Large intestine (tissue), 3 donors: Measurements from ENCODE around the gene PRLR. TPM values are rescaled to one million over a fixed set of nuclear protein-coding genes. Genes with fewer than 3 reads are reported as not detected.

ENCODE experiments used
- DNase-seq, 2 donors: peaks; one replicate each; pipeline versions ENCODE4 v3.0.0 to v3.0.0-alpha.2; 2013
- H3K27ac ChIP-seq: one replicate; pipeline ENCODE4 v1.5.1; 2013; ENCODE audit warnings: low read length
- H3K27me3 ChIP-seq: 2 replicates; pipeline ENCODE4 v1.6.1; 2013; ENCODE audit warnings: low read length; ENCODE audit not compliant: control insufficient read depth, insufficient read depth
- H3K36me3 ChIP-seq: 2 replicates; pipeline ENCODE4 v1.6.1; 2013; ENCODE audit warnings: low read length; ENCODE audit not compliant: control insufficient read depth, insufficient read depth
- H3K4me1 ChIP-seq: one replicate; pipeline ENCODE4 v1.6.1; 2013; ENCODE audit warnings: low read length; ENCODE audit not compliant: control insufficient read depth, insufficient read depth
- H3K4me3 ChIP-seq: one replicate; pipeline ENCODE4 v1.5.1; 2013; ENCODE audit warnings: low read length
- H3K9me3 ChIP-seq: one replicate; pipeline ENCODE4 v1.6.1; 2013; ENCODE audit warnings: mild to moderate bottlenecking, low read depth, low read length, moderate library complexity; ENCODE audit not compliant: control insufficient read depth
- WGBS: methylation state at CpG from one replicate; pipeline ENCODE4 v1.1.5; 2013; ENCODE audit warnings: low lambda C conversion rate; ENCODE audit not compliant: insufficient coverage; 5-methylcytosine and 5-hydroxymethylcytosine counted together
- polyA plus RNA-seq: library from polyadenylated mRNA; unstranded; fragments of 120-200 nt; gene quantifications from one replicate; pipeline ENCODE4 v1.2.1, GENCODE V29; 2013

The PRLR gene
- polyA plus RNA-seq, 1 donor: 56.0 TPM

DNA sequence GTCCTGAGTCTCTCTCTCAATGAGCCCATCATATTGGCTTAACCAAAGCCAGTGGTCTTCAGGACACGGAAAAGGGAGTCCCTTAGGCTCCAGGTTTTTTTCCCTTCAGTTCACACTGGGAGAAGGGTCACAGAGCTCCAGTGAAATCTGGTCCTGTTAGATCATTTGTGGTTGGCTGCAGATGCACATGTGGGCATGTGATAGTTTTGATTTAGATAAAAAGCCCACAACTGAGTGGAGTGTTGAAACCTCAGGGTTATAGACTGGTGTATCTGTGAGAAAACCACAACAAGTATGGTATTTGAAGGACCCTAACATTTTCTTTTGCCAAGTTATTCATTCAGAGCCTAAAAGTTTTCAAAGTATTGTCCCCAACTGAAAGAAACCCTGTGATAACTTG, 46.7 kb downstream of the PRLR start:
- no peaks in the 10 kb centered on the region for H3K27me3 ChIP-seq
- no peaks in the 10 kb centered on the region for H3K9me3 ChIP-seq
- peaks cover 4% of the 10 kb centered on the region for H3K36me3 ChIP-seq
- peaks cover 38% of the 10 kb centered on the region for H3K4me1 ChIP-seq
- DNase-seq: no peak
- no peak overlapping the region for H3K4me3 ChIP-seq
- WGBS: no CpG with 5 or more reads among the region's 1 CpG
- H3K27ac ChIP-seq: no peak overlapping the region

DNA sequence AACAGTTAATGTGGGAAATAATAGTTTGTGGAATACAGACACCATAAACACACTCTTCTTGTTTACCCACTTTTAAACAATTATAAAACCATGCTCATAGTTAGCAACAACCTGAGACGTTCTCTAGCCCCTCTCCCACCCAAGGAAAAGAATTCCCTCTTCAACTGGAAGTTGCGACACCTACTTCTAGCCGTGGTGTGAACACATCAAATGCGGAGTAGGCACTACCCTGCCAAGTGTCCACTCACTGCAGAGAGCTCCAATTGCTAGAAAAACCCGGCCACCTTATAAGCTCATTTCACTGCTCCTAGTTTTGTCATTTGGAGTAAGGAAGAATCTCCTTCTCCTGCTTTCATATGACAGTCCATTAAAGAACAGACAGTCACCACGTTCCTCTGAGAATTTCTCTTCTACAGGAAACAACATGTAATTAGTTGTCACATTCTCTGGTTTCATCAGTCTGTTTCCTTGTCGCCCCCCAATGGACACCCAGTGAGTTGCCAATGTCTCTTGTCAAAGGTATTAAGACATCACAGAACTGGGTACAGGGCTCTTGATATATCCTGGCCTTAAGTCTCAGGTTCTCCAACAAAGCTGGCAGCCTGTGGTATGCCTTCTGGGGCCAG, 47.3 kb downstream of the PRLR start:
- WGBS: no CpG with 5 or more reads among the region's 7 CpGs
- Histone ChIP-seq H3K4me3 (no peak overlapping the region), H3K4me1 (peaks cover 35% of the 10 kb centered on the region), H3K9me3 (no peaks in the 10 kb centered on the region), H3K27ac (no peak overlapping the region), H3K27me3 (no peaks in the 10 kb centered on the region), H3K36me3 (peaks cover 4% of the 10 kb centered on the region)
- peak in 1 of 2 donors; percentile 60 for DNase-seq

DNA sequence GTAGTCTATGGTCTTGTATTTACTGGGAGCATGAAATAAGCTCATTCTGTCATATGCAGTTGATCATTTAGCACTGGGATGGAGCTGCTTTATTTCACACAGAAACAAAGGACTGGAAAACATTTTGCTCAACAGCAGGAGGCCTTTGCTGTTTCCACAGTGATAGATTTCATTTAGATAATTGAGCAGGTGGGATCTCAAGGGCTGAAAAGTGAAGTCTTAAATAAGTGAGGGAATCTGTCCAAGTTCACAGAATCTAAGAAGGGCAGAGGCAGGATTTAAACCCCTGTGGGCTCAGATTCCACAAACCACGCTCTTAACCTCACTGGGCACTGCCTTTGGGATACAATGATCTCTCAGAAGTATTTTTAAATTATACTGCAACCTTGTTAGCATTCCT, 47.8 kb downstream of the PRLR start:
- no CpG with 5 or more reads among the region's 1 CpG for WGBS
- DNase-seq: no peak
- no peaks in the 10 kb centered on the region for H3K27me3 ChIP-seq

DNA sequence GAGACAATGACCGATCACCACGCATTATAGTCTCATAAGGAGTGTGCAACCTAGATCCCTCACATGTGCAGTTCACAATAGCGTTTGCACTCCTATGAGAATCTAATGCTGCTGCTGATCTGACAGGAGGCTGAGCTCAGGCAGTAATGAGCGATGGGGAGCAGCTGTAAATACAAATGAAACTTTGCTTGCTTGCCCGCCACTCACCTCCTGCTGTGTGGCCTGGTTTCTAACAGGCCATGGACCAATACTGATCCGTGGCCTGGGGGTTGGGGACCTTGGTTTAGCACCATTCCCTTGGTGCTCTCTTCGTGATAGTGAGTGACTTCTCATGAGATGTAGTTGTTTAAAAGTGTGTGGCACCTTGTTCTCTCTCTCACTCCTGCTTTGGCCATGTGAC, 50.2 kb downstream of the PRLR start:
- WGBS: 100% methylated on average over 1 of the region's 7 CpGs
- no peak for DNase-seq
- Histone ChIP-seq H3K9me3 (peaks cover 5% of the 10 kb centered on the region), H3K27ac (no peak overlapping the region), H3K27me3 (no peaks in the 10 kb centered on the region), H3K4me3 (no peak overlapping the region), H3K4me1 (peaks cover 16% of the 10 kb centered on the region), H3K36me3 (peaks cover 7% of the 10 kb centered on the region)

More for the DNA sequence above, 47.8 kb downstream of the PRLR start:
- H3K36me3 ChIP-seq: peaks cover 4% of the 10 kb centered on the region
- H3K9me3 ChIP-seq: no peaks in the 10 kb centered on the region
- H3K27ac ChIP-seq: no peak overlapping the region
- H3K4me1 ChIP-seq: peaks cover 35% of the 10 kb centered on the region
- no peak overlapping the region for H3K4me3 ChIP-seq

DNA sequence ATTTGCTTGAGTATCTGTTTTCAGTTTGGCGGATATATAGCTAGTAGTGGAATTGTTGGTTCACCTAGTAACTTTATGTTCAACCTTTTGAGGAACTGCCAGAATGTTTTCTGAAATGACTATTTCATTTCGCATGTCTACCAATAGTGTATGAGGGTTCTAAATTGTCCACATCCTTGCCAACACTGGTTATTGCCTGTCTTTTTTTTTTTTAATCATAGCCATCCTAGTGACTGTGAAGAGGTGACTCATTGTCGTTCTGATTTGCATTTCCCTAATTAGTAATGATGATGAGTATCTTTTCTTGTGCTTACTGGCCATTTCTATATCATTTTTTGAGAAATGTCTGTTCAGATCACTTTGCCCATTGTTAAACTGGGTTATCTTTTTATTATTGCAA, 52.5 kb downstream of the PRLR start:
- WGBS: 100% methylated on average over 1 of the region's 3 CpGs
- Histone ChIP-seq H3K9me3 (peaks cover 5% of the 10 kb centered on the region), H3K4me3 (no peak overlapping the region), H3K4me1 (peaks cover 11% of the 10 kb centered on the region), H3K27ac (no peak overlapping the region), H3K27me3 (no peaks in the 10 kb centered on the region), H3K36me3 (peaks cover 12% of the 10 kb centered on the region)
- no peak for DNase-seq

DNA sequence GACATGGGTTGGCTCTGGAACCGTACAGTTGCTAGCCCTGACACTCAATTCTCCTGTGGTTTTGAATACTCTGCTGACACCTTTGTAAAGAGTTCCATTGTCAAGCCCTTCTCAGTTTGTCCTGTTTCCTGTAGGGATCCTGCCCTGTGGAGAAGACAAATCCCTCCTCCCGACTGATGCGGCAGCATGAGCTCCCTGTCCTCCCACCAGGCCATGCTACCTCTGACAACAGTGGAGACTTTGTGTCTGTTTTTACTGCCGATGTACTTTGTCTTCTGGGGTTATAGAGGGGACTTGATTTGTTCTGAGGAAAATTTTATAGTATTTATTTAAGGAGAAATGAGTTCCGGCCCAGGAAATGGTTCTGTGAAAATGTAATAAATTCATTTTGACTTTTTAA, 57.8 kb downstream of the PRLR start:
- no CpG with 5 or more reads among the region's 5 CpGs for WGBS
- Histone ChIP-seq H3K4me1 (peaks cover 16% of the 10 kb centered on the region), H3K36me3 (peaks cover 8% of the 10 kb centered on the region), H3K4me3 (no peak overlapping the region), H3K9me3 (peaks cover 5% of the 10 kb centered on the region), H3K27ac (peak overlapping the region; percentile 74), H3K27me3 (no peaks in the 10 kb centered on the region)
- DNase-seq: peak; percentile 64 to 85

DNA sequence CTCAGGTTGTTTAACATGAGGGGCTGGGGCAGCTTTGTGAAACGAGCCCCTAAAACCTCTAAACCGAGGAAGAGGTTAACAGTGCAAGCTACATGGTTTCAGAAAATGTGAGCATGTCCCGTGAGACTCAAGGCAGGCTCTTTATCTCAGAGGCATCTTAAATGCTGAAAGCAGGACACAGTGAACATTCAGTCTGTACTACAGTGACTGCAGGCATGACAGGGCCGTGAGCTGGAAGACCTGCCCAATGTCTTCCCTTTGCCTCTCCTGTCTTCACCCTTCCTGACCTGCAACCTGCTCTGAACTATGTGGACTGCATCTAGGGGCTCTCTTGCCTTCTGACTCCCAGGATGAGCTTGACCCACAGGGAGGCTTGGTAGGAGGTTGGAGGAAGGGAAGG, 58.3 kb downstream of the PRLR start:
- no peak for DNase-seq
- no peaks in the 10 kb centered on the region for H3K27me3 ChIP-seq
- peak overlapping the region; percentile 74 for H3K27ac ChIP-seq
- peaks cover 16% of the 10 kb centered on the region for H3K4me1 ChIP-seq
- peaks cover 5% of the 10 kb centered on the region for H3K9me3 ChIP-seq
- peaks cover 8% of the 10 kb centered on the region for H3K36me3 ChIP-seq
- no peak overlapping the region for H3K4me3 ChIP-seq
- WGBS: no CpG with 5 or more reads among the region's 4 CpGs

DNA sequence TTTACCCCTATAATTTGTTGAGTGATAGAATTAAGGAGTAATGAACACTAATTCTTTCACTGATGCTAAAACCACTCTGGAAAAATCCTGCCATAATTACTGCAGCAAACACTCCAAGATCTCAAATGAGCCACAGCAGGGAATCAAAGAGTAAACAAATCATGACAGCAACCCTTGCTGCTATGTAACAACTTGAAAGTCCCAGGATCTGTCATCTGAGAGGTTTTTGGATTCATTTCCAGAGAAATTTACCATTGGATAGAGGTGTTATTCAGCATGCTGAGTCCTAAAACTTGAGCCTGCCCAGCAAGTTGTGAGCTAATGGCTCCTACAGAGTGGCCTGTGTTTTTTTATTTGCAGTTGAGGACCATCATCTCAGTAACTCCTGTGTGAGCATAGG, 59.2 kb downstream of the PRLR start:
- DNase-seq: no peak
- Histone ChIP-seq H3K36me3 (peaks cover 8% of the 10 kb centered on the region), H3K9me3 (peaks cover 5% of the 10 kb centered on the region), H3K27me3 (no peaks in the 10 kb centered on the region), H3K4me1 (peaks cover 20% of the 10 kb centered on the region), H3K27ac (no peak overlapping the region), H3K4me3 (no peak overlapping the region)

DNA sequence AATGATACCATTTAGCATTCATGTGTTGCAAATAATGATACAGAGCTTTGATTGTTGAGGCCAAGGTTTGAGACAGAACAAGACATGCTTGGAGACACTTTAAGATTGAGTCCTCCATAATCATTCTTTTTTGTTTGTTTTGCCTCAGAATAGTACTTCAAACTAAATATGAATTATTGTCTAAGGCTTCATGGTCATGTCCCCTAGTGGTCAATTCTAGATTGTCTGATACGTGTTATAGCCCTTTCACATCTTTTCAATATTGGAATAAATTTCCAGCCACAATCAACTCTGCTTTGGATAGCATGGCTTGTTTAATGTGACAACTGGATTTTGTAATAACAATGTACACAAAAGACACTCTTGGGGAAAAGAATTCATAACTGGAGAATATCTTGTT, 64.2 kb downstream of the PRLR start:
- peaks cover 7% of the 10 kb centered on the region for H3K36me3 ChIP-seq
- WGBS: no CpG with 5 or more reads among the region's 1 CpG
- H3K4me3 ChIP-seq: no peak overlapping the region
- no peaks in the 10 kb centered on the region for H3K27me3 ChIP-seq
- no peaks in the 10 kb centered on the region for H3K9me3 ChIP-seq
- peaks cover 13% of the 10 kb centered on the region for H3K4me1 ChIP-seq
- peak overlapping the region; percentile 51 for H3K27ac ChIP-seq
- DNase-seq: no peak

DNA sequence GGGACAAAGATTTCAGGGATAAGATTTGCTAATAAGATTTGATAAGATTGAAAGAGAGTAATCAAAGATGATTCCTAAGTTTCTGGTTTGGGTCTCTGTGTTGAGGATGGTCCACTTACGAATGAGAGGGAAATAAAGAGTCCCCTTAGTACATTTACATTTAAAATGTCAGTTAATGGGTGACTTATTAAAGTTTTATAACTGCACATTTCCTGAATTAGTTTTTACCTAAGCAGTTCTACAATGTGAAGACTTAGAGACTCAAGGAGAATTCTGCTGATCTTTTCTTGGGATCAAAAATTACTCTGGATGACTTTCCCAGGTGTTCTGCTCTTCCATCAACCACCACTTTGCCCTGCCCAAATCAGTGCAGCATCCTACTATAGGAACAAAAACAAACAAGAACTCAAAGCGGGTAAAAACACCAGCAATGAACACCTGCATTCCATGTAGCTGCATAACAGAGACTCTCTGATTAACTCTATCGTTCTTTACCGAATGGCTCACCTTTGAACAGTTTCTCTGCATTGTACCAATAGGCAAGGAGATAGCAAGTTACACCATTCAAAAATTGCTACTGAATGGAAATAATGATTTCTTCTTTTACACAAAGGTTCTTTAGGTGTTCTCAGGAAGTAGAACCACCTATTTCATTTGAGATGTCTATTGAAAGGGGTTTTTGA, 65.3 kb downstream of the PRLR start:
- Histone ChIP-seq H3K4me1 (peaks cover 18% of the 10 kb centered on the region), H3K4me3 (no peak overlapping the region), H3K27me3 (no peaks in the 10 kb centered on the region), H3K36me3 (peaks cover 7% of the 10 kb centered on the region), H3K9me3 (no peaks in the 10 kb centered on the region), H3K27ac (peak overlapping the region; percentile 51)
- peak in 1 of 2 donors; percentile 77 for DNase-seq
- 37% methylated on average over 2 of the region's 4 CpGs for WGBS

DNA sequence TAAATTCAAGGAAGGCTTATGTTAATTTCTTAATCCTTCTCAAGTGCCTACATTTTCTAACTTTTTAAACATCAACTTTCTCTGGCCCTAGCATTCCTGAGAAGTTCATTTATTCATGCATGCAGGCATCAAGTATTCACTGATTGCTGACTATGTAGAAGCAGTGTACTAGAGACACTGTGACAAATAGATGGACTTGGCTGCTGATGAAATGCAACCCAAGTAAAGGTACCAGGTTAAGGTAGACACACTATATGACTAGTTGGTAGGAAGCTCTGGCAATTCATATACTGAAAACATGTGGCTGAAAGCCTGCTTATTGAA, 66.6 kb downstream of the PRLR start:
- no peak overlapping the region for H3K27ac ChIP-seq
- H3K4me3 ChIP-seq: no peak overlapping the region
- no peak for DNase-seq
- H3K4me1 ChIP-seq: peaks cover 28% of the 10 kb centered on the region
- no peaks in the 10 kb centered on the region for H3K27me3 ChIP-seq
- peaks cover 7% of the 10 kb centered on the region for H3K36me3 ChIP-seq
- H3K9me3 ChIP-seq: no peaks in the 10 kb centered on the region
